GM23338 (cell line): ENCODE data around the gene SF3B3. TPM values are rescaled to one million over a fixed set of nuclear protein-coding genes. Genes with fewer than 3 reads are reported as not detected.

Experiments
- ATAC-seq: fragments of 200-7000 bp; cut with Tn5 transposase; 3 replicates; pipeline ENCODE4 v1.9.1; 2020
- DNase-seq: peaks from one replicate; pipeline ENCODE4 v3.0.0-alpha.2; 2015; ENCODE audit warnings: low spot score
- H2AFZ ChIP-seq: fragments of 200-600 bp; sonication (generic); 2 replicates; pipeline ENCODE4 v1.8.0; 2016; ENCODE audit warnings: antibody characterized with exemption, mild to moderate bottlenecking, moderate library complexity
- H3F3A ChIP-seq: fragments of 200-600 bp; sonication (generic); replicated peaks from 2 replicates; pipeline ENCODE4 v1.8.0; 2017; ENCODE audit warnings: antibody characterized with exemption, mixed run types, low read depth
- H3K27ac ChIP-seq: fragments of 200-600 bp; sonication (generic); 2 replicates; pipeline ENCODE4 v1.6.1; 2016; ENCODE audit warnings: low read depth
- H3K27me3 ChIP-seq: fragments of 200-600 bp; sonication (generic); 2 replicates; pipeline ENCODE4 v1.8.0; 2016; ENCODE audit warnings: mild to moderate bottlenecking, mixed run types, moderate library complexity; ENCODE audit not compliant: insufficient read depth
- H3K36me3 ChIP-seq: fragments of 200-600 bp; sonication (generic); 2 replicates; pipeline ENCODE4 v1.8.0; 2016; ENCODE audit warnings: mild to moderate bottlenecking; ENCODE audit not compliant: insufficient read depth
- H3K4me1 ChIP-seq: fragments of 200-600 bp; sonication (generic); 2 replicates; pipeline ENCODE4 v1.8.0; 2016; ENCODE audit warnings: mild to moderate bottlenecking, moderate library complexity; ENCODE audit not compliant: insufficient read depth
- H3K4me2 ChIP-seq: fragments of 200-600 bp; sonication (generic); 2 replicates; pipeline ENCODE4 v1.7.1; 2017; ENCODE audit warnings: mixed run types
- H3K4me3 ChIP-seq: fragments of 200-600 bp; sonication (generic); 2 replicates; pipeline ENCODE4 v1.6.1; 2016; ENCODE audit warnings: mixed run types
- H3K79me2 ChIP-seq: fragments of 200-600 bp; sonication (generic); replicated peaks from 2 replicates; pipeline ENCODE4 v1.8.0; 2017; ENCODE audit warnings: mild to moderate bottlenecking; ENCODE audit not compliant: insufficient read depth
- H3K9me2 ChIP-seq: fragments of 200-600 bp; sonication (generic); 2 replicates; pipeline ENCODE4 v1.8.0; 2017; ENCODE audit not compliant: insufficient read depth
- H4K20me1 ChIP-seq: fragments of 200-600 bp; sonication (generic); replicated peaks from 2 replicates; pipeline ENCODE4 v1.8.0; 2017; ENCODE audit warnings: mild to moderate bottlenecking; ENCODE audit not compliant: insufficient read depth
- H3K27ac Mint-ChIP-seq: 2 replicates; pipeline ENCODE4 v1.8.0; 2020; ENCODE audit warnings: inconsistent platforms, mild to moderate bottlenecking, moderate library complexity, mixed read lengths
- H3K27me3 Mint-ChIP-seq: 3 replicates; pipeline ENCODE4 v1.8.0; 2022; ENCODE audit warnings: low read depth, mild to moderate bottlenecking, moderate library complexity, mixed read lengths, inconsistent platforms; ENCODE audit not compliant: insufficient read depth, poor library complexity
- H3K36me3 Mint-ChIP-seq: 3 replicates; pipeline ENCODE4 v1.8.0; 2021; ENCODE audit warnings: low read depth, mild to moderate bottlenecking, inconsistent platforms, moderate library complexity, mixed read lengths
- H3K4me1 Mint-ChIP-seq: 3 replicates; pipeline ENCODE4 v1.8.0; 2020; ENCODE audit warnings: mild to moderate bottlenecking, inconsistent platforms, mixed read lengths
- H3K4me3 Mint-ChIP-seq: 3 replicates; pipeline ENCODE4 v1.8.0; 2021; ENCODE audit warnings: moderate library complexity, mild to moderate bottlenecking, inconsistent platforms, mixed read lengths
- H3K9me3 Mint-ChIP-seq: 3 replicates; pipeline ENCODE4 v1.8.0; 2020; ENCODE audit warnings: moderate library complexity, mild to moderate bottlenecking, inconsistent platforms, mixed read lengths
- CREB1 ChIP-seq: fragments of 250-450 bp; sonication (Bioruptor Pico); IDR thresholded peaks from 2 replicates; pipeline ENCODE4 v1.5.0; 2020; ENCODE audit warnings: low read depth, mild to moderate bottlenecking, moderate library complexity
- ETS1 ChIP-seq: IDR thresholded peaks from 2 replicates; pipeline ENCODE4 v1.6.1; 2016; ENCODE audit warnings: antibody characterized with exemption
- EZH2 ChIP-seq: fragments of 200-600 bp; sonication (generic); IDR thresholded peaks from one replicate; pipeline ENCODE4 v1.8.0; 2017; ENCODE audit warnings: antibody characterized with exemption, mild to moderate bottlenecking, low read depth; ENCODE audit not compliant: unreplicated experiment
- ZNF114 ChIP-seq: fragments of 250-450 bp; sonication (Bioruptor Pico); IDR thresholded peaks from 2 replicates; pipeline ENCODE4 v1.5.0; 2020; ENCODE audit warnings: mild to moderate bottlenecking, moderate library complexity
- polyA plus RNA-seq: library from polyadenylated mRNA; unstranded; fragments of >200 nt; fragmentation: Nextera tagmentation; extraction: Ambion mirVana; gene quantifications from 2 replicates; pipeline ENCODE4 v1.2.1, GENCODE V29; 2016
- total RNA-seq: library from RNA; depleted of rRNA; stranded (reverse); fragments of >200 nt; shearing (Covaris generic); gene quantifications from 2 replicates; pipeline ENCODE4 v1.2.3, GENCODE V29; 2014
- TF ChIP-seq, protein P1 (sequence below), 2 experiments: fragments of 200-600 bp in 1 of 2; sonication (generic) in 1 of 2; conservative IDR thresholded peaks; 2 replicates each; pipeline versions ENCODE4 v1.5.1 to v1.6.1; 2016 to 2017; ENCODE audit warnings: antibody characterized with exemption in 2 of 2, low read depth in 2 of 2, mild to moderate bottlenecking in 2 of 2, moderate library complexity in 1 of 2
- TF ChIP-seq, protein P2 (sequence below): IDR thresholded peaks from one replicate; pipeline ENCODE4 v1.6.1; 2018; ENCODE audit warnings: antibody characterized with exemption; ENCODE audit not compliant: unreplicated experiment

Gene SF3B3
- total and polyA plus RNA-seq, 2 experiments from 2014 or later: 202 to 289 TPM

- ATAC-seq (no peak), DNase-seq (no peak)
- H3K27ac Mint-ChIP-seq: no peak overlapping the region
- Histone ChIP-seq H3K27me3 (no peaks in the 10 kb centered on the region), H3K4me3 (no peak overlapping the region), H4K20me1 (peaks cover 4% of the 10 kb centered on the region; the same call in 1 of the 2 replicates), H3F3A (no peaks in the 10 kb centered on the region), H3K4me2 (no peak overlapping the region), H3K4me1 (no peaks in the 10 kb centered on the region), H2AFZ (no peak overlapping the region), H3K27ac (no peak overlapping the region), H3K9me2 (no peaks in the 10 kb centered on the region), H3K36me3 (peaks cover 3% of the 10 kb centered on the region), H3K79me2 (no peaks in the 10 kb centered on the region)
- peaks cover 13% of the 10 kb centered on the region for H3K36me3 Mint-ChIP-seq
- TF ChIP-seq, protein P1, sequence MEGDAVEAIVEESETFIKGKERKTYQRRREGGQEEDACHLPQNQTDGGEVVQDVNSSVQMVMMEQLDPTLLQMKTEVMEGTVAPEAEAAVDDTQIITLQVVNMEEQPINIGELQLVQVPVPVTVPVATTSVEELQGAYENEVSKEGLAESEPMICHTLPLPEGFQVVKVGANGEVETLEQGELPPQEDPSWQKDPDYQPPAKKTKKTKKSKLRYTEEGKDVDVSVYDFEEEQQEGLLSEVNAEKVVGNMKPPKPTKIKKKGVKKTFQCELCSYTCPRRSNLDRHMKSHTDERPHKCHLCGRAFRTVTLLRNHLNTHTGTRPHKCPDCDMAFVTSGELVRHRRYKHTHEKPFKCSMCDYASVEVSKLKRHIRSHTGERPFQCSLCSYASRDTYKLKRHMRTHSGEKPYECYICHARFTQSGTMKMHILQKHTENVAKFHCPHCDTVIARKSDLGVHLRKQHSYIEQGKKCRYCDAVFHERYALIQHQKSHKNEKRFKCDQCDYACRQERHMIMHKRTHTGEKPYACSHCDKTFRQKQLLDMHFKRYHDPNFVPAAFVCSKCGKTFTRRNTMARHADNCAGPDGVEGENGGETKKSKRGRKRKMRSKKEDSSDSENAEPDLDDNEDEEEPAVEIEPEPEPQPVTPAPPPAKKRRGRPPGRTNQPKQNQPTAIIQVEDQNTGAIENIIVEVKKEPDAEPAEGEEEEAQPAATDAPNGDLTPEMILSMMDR (conservative IDR thresholded peaks at IDR 0.05; ENCODE audit: low read depth in 2 of 2): no peak
- TF ChIP-seq ZNF114 (CRISPR knock-in tag): no peak
- no peaks in the 10 kb centered on the region for H3K4me1 Mint-ChIP-seq
- no peak overlapping the region for H3K4me3 Mint-ChIP-seq
- H3K9me3 Mint-ChIP-seq: no peaks in the 10 kb centered on the region
- no peaks in the 10 kb centered on the region for H3K27me3 Mint-ChIP-seq
Observed at GRCh38 chr16:70495425-70496182, 28.0 kb upstream of the SF3B3 start.

GRCh38 chr16:70496513-70496912 is 27.1 kb upstream of the SF3B3 start:
- no peak for ATAC-seq
- no peak for DNase-seq
- Histone ChIP-seq H3K4me3 (no peak overlapping the region), H4K20me1 (peaks cover 4% of the 10 kb centered on the region; the same call in 1 of the 2 replicates), H3K36me3 (peaks cover 3% of the 10 kb centered on the region), H3K4me2 (no peak overlapping the region), H3F3A (no peaks in the 10 kb centered on the region), H3K27ac (no peak overlapping the region), H3K4me1 (no peaks in the 10 kb centered on the region), H3K27me3 (no peaks in the 10 kb centered on the region), H3K9me2 (no peaks in the 10 kb centered on the region), H3K79me2 (no peaks in the 10 kb centered on the region), H2AFZ (no peak overlapping the region)
- no peaks in the 10 kb centered on the region for H3K9me3 Mint-ChIP-seq
- no peak overlapping the region for H3K4me3 Mint-ChIP-seq
- no peaks in the 10 kb centered on the region for H3K4me1 Mint-ChIP-seq
- no peaks in the 10 kb centered on the region for H3K27me3 Mint-ChIP-seq
- no peak overlapping the region for H3K27ac Mint-ChIP-seq
- H3K36me3 Mint-ChIP-seq: peaks cover 13% of the 10 kb centered on the region
- TF ChIP-seq CREB1: no peak
- TF ChIP-seq, protein P1 (conservative IDR thresholded peaks at IDR 0.05; ENCODE audit: low read depth in 2 of 2): no peak
- TF ChIP-seq EZH2: no peak
- TF ChIP-seq, protein P2, sequence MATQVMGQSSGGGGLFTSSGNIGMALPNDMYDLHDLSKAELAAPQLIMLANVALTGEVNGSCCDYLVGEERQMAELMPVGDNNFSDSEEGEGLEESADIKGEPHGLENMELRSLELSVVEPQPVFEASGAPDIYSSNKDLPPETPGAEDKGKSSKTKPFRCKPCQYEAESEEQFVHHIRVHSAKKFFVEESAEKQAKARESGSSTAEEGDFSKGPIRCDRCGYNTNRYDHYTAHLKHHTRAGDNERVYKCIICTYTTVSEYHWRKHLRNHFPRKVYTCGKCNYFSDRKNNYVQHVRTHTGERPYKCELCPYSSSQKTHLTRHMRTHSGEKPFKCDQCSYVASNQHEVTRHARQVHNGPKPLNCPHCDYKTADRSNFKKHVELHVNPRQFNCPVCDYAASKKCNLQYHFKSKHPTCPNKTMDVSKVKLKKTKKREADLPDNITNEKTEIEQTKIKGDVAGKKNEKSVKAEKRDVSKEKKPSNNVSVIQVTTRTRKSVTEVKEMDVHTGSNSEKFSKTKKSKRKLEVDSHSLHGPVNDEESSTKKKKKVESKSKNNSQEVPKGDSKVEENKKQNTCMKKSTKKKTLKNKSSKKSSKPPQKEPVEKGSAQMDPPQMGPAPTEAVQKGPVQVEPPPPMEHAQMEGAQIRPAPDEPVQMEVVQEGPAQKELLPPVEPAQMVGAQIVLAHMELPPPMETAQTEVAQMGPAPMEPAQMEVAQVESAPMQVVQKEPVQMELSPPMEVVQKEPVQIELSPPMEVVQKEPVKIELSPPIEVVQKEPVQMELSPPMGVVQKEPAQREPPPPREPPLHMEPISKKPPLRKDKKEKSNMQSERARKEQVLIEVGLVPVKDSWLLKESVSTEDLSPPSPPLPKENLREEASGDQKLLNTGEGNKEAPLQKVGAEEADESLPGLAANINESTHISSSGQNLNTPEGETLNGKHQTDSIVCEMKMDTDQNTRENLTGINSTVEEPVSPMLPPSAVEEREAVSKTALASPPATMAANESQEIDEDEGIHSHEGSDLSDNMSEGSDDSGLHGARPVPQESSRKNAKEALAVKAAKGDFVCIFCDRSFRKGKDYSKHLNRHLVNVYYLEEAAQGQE: no peak
- no peak for TF ChIP-seq ETS1
